SK-N-SH treated with all-trans-retinoic acid at 6 μM for 48 hours (cell line): ENCODE data around the gene NFIA.

Experiments
- ATAC-seq: fragments of 200-7000 bp; cut with Tn5 transposase; 3 replicates; pipeline ENCODE4 v1.9.1; 2020; ENCODE audit warnings: mild to moderate bottlenecking, moderate library complexity
- ARNTL ChIP-seq: fragments of 450-650 bp; formaldehyde crosslinking; IDR thresholded peaks from 2 replicates; pipeline ENCODE4 v1.5.0; 2020; ENCODE audit warnings: low read depth, mild to moderate bottlenecking, moderate library complexity, borderline replicate concordance
- BACH2 ChIP-seq: fragments of 250-450 bp; sonication (Bioruptor Pico); IDR thresholded peaks from 2 replicates; pipeline ENCODE4 v1.9.0; 2021; ENCODE audit warnings: mild to moderate bottlenecking, borderline replicate concordance
- CSDC2 ChIP-seq: fragments of 250-450 bp; sonication (Bioruptor Pico); IDR thresholded peaks from 2 replicates; pipeline ENCODE4 v1.5.0; 2020; ENCODE audit warnings: mild to moderate bottlenecking, moderate library complexity
- ESRRG ChIP-seq: fragments of 250-450 bp; sonication (Bioruptor Pico); IDR thresholded peaks from 2 replicates; pipeline ENCODE4 v1.6.1; 2021; ENCODE audit warnings: mild to moderate bottlenecking
- ISL1 ChIP-seq: fragments of 250-450 bp; sonication (Bioruptor Pico); IDR thresholded peaks from 2 replicates; pipeline ENCODE4 v2.1.2; 2022; ENCODE audit warnings: mild to moderate bottlenecking, moderate library complexity
- OSR1 ChIP-seq: fragments of 250-450 bp; sonication (Bioruptor Pico); IDR thresholded peaks from 2 replicates; pipeline ENCODE4 v1.8.0; 2022; ENCODE audit warnings: moderate library complexity, mild to moderate bottlenecking, inconsistent platforms
- PATZ1 ChIP-seq: fragments of 250-450 bp; sonication (Bioruptor Pico); IDR thresholded peaks from 2 replicates; pipeline ENCODE4 v1.8.0; 2020; ENCODE audit warnings: mild to moderate bottlenecking, moderate library complexity, borderline replicate concordance
- PPARA ChIP-seq: fragments of 250-450 bp; sonication (Bioruptor Pico); IDR thresholded peaks from 2 replicates; pipeline ENCODE4 v1.5.0; 2020; ENCODE audit warnings: mild to moderate bottlenecking, borderline replicate concordance
- RARB ChIP-seq: fragments of 250-450 bp; sonication (Bioruptor Pico); IDR thresholded peaks from 2 replicates; pipeline ENCODE4 v1.8.0; 2021; ENCODE audit warnings: mild to moderate bottlenecking, moderate library complexity
- SNAI2 ChIP-seq: fragments of 250-450 bp; sonication (Bioruptor Pico); IDR thresholded peaks from 2 replicates; pipeline ENCODE4 v1.5.0; 2020; ENCODE audit warnings: mild to moderate bottlenecking, moderate library complexity
- TCF4 ChIP-seq: fragments of 250-450 bp; sonication (Bioruptor Pico); IDR thresholded peaks from 2 replicates; pipeline ENCODE4 v1.8.0; 2021; ENCODE audit warnings: mild to moderate bottlenecking, moderate library complexity, borderline replicate concordance
- TOX ChIP-seq: fragments of 250-450 bp; sonication (Bioruptor Pico); IDR thresholded peaks from 2 replicates; pipeline ENCODE4 v1.8.0; 2021; ENCODE audit warnings: mild to moderate bottlenecking, moderate library complexity, borderline replicate concordance
- TSHZ2 ChIP-seq: fragments of 250-450 bp; sonication (Bioruptor Pico); IDR thresholded peaks from 2 replicates; pipeline ENCODE4 v1.5.0; 2020; ENCODE audit warnings: mild to moderate bottlenecking, moderate library complexity
- ZFP3 ChIP-seq: fragments of 250-450 bp; sonication (Bioruptor Pico); IDR thresholded peaks from 2 replicates; pipeline ENCODE4 v1.5.0; 2020; ENCODE audit warnings: mild to moderate bottlenecking, moderate library complexity
- ZFP30 ChIP-seq: fragments of 450-650 bp; formaldehyde crosslinking; IDR thresholded peaks from 2 replicates; pipeline ENCODE4 v1.5.0; 2022; ENCODE audit warnings: mild to moderate bottlenecking, moderate library complexity
- ZNF565 ChIP-seq: fragments of 450-650 bp; formaldehyde crosslinking; conservative IDR thresholded peaks from 2 replicates; pipeline ENCODE4 v1.5.0; 2020; ENCODE audit warnings: low read depth, mild to moderate bottlenecking, moderate library complexity
- ZNF8 ChIP-seq: fragments of 450-650 bp; formaldehyde crosslinking; IDR thresholded peaks from 2 replicates; pipeline ENCODE4 v1.5.0; 2020; ENCODE audit warnings: mild to moderate bottlenecking, moderate library complexity
- TF ChIP-seq, protein P1 (sequence below): fragments of 250-450 bp; sonication (Bioruptor Pico); IDR thresholded peaks from 2 replicates; pipeline ENCODE4 v1.5.1; 2021; ENCODE audit warnings: mild to moderate bottlenecking, moderate library complexity
- TF ChIP-seq, protein P2 (sequence below): fragments of 250-450 bp; sonication (Bioruptor Pico); IDR thresholded peaks from 2 replicates; pipeline ENCODE4 v1.8.0; 2021; ENCODE audit warnings: low read depth, mild to moderate bottlenecking, moderate library complexity, borderline replicate concordance
- TF ChIP-seq, protein P3 (sequence below): fragments of 250-450 bp; sonication (Bioruptor Pico); IDR thresholded peaks from 2 replicates; pipeline ENCODE4 v1.5.1; 2020; ENCODE audit warnings: low read depth, mild to moderate bottlenecking, moderate library complexity

NFIA gene

GRCh38 chr1:61223140-61223539 is 140.8 kb downstream of the NFIA start (continued):
- TF ChIP-seq, protein P1, sequence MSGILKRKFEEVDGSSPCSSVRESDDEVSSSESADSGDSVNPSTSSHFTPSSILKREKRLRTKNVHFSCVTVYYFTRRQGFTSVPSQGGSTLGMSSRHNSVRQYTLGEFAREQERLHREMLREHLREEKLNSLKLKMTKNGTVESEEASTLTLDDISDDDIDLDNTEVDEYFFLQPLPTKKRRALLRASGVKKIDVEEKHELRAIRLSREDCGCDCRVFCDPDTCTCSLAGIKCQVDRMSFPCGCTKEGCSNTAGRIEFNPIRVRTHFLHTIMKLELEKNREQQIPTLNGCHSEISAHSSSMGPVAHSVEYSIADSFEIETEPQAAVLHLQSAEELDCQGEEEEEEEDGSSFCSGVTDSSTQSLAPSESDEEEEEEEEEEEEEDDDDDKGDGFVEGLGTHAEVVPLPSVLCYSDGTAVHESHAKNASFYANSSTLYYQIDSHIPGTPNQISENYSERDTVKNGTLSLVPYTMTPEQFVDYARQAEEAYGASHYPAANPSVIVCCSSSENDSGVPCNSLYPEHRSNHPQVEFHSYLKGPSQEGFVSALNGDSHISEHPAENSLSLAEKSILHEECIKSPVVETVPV (CRISPR knock-in tag), result no peak
- no peak for TF ChIP-seq BACH2 (CRISPR knock-in tag)

DNA sequence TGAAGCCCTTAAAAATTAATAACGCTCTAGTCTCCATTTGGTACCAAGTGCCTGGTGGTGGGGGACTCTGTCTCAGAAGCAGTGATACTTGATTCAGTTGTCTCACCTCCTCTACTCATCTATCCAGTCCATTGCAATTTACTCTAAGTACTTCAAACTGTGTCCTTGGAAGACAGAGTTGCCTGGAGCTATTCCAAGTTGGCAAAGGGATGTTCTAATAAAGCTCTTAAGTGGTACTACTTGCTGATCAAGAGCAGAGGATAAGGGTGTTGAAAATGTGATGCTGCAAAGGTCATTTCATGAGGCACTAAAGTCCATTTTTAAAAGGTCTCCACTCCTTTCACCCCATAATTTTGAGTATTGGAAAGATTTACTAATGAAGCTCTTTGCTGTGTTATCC is 142.2 kb downstream of the NFIA start:
- TF ChIP-seq ZNF8 (CRISPR knock-in tag) (no peak), TSHZ2 (CRISPR knock-in tag) (no peak), ARNTL (no peak), ISL1 (CRISPR knock-in tag) (peak; percentile 77), BACH2 (CRISPR knock-in tag) (no peak), TOX (CRISPR knock-in tag) (peak; percentile 54; the same call in 1 of the 2 replicates)
- peak; percentile 55 for ATAC-seq

DNA sequence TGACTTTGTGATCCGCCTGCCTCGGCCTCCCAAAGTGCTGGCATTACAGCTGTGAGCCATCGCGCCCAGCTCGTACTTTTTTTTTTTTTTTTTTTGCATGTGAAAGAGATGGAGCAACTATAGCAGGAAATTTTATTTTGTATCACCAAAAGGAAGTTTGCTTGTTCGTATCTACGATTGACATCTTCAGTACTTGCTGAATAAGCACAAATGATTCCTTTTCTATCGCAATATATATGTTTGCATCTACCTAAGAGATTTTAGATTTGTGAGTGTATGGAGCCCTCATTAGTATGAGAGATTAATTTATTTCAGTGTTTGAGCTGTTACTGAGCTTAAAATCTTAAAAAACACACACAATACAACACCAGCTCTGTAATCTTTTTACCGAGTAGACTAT is 143.1 kb downstream of the NFIA start:
- ATAC-seq, result no peak
- TF ChIP-seq ISL1 (CRISPR knock-in tag) (no peak), PATZ1 (CRISPR knock-in tag) (no peak), ARNTL (no peak), ZFP30 (no peak), ZNF565 (CRISPR knock-in tag) (no peak), PPARA (no peak), TSHZ2 (CRISPR knock-in tag) (no peak), RARB (CRISPR knock-in tag) (no peak), CSDC2 (CRISPR knock-in tag) (no peak), OSR1 (no peak), TOX (CRISPR knock-in tag) (no peak), ZNF8 (CRISPR knock-in tag) (no peak), TCF4 (CRISPR knock-in tag) (no peak), ZFP3 (CRISPR knock-in tag) (no peak), SNAI2 (CRISPR knock-in tag) (no peak), ESRRG (CRISPR knock-in tag) (no peak)
- TF ChIP-seq, protein P2, sequence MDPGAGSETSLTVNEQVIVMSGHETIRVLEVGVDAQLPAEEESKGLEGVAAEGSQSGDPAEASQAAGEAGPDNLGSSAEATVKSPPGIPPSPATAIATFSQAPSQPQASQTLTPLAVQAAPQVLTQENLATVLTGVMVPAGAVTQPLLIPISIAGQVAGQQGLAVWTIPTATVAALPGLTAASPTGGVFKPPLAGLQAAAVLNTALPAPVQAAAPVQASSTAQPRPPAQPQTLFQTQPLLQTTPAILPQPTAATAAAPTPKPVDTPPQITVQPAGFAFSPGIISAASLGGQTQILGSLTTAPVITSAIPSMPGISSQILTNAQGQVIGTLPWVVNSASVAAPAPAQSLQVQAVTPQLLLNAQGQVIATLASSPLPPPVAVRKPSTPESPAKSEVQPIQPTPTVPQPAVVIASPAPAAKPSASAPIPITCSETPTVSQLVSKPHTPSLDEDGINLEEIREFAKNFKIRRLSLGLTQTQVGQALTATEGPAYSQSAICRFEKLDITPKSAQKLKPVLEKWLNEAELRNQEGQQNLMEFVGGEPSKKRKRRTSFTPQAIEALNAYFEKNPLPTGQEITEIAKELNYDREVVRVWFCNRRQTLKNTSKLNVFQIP (CRISPR knock-in tag), result no peak
- TF ChIP-seq, protein P1 (CRISPR knock-in tag), result no peak
- TF ChIP-seq, protein P3, sequence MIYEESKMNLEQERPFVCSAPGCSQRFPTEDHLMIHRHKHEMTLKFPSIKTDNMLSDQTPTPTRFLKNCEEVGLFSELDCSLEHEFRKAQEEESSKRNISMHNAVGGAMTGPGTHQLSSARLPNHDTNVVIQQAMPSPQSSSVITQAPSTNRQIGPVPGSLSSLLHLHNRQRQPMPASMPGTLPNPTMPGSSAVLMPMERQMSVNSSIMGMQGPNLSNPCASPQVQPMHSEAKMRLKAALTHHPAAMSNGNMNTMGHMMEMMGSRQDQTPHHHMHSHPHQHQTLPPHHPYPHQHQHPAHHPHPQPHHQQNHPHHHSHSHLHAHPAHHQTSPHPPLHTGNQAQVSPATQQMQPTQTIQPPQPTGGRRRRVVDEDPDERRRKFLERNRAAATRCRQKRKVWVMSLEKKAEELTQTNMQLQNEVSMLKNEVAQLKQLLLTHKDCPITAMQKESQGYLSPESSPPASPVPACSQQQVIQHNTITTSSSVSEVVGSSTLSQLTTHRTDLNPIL (CRISPR knock-in tag), result no peak
